DOHH2 (cell line): ENCODE measurements around the gene CHRM4.

Experiments
- EZH2phosphoT487 ChIP-seq: fragments of 200-600 bp; sonication (generic); IDR thresholded peaks from 2 replicates; pipeline ENCODE4 v1.6.1; 2017; ENCODE audit warnings: borderline replicate concordance, mild to moderate bottlenecking, antibody characterized with exemption, low read length, moderate library complexity, mixed read lengths
- TF ChIP-seq, protein P1 (sequence below): fragments of 200-600 bp; sonication (generic); IDR thresholded peaks from one replicate; pipeline ENCODE4 v1.5.1; 2014; ENCODE audit warnings: antibody characterized with exemption, mild to moderate bottlenecking, low read depth, low read length; ENCODE audit not compliant: poor library complexity, severe bottlenecking

DNA sequence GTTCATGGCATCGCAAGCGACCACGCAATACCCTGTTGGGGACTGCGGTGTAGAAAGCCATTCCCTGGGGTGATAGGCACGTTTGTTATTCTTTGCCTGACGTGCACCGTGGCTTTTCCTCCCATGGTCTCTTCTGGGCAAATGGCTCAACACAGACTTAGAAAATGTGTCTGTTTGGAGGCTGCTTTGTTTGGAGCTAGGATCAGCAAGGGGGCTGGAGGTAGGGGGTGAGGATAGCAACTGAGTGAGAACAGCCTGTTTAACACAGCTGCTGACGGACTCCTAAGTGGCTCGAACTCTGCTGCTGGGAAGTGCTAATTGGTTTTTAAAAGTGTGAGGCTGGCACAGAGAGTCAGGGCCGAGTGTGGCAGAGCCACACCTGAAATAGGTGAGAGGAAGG lies 16.1 kb upstream of the CHRM4 start:
- no peak for TF ChIP-seq EZH2phosphoT487
- TF ChIP-seq, protein P1, sequence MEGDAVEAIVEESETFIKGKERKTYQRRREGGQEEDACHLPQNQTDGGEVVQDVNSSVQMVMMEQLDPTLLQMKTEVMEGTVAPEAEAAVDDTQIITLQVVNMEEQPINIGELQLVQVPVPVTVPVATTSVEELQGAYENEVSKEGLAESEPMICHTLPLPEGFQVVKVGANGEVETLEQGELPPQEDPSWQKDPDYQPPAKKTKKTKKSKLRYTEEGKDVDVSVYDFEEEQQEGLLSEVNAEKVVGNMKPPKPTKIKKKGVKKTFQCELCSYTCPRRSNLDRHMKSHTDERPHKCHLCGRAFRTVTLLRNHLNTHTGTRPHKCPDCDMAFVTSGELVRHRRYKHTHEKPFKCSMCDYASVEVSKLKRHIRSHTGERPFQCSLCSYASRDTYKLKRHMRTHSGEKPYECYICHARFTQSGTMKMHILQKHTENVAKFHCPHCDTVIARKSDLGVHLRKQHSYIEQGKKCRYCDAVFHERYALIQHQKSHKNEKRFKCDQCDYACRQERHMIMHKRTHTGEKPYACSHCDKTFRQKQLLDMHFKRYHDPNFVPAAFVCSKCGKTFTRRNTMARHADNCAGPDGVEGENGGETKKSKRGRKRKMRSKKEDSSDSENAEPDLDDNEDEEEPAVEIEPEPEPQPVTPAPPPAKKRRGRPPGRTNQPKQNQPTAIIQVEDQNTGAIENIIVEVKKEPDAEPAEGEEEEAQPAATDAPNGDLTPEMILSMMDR: no peak
